Measurements from ENCODE around the gene MT1B.

DNA sequence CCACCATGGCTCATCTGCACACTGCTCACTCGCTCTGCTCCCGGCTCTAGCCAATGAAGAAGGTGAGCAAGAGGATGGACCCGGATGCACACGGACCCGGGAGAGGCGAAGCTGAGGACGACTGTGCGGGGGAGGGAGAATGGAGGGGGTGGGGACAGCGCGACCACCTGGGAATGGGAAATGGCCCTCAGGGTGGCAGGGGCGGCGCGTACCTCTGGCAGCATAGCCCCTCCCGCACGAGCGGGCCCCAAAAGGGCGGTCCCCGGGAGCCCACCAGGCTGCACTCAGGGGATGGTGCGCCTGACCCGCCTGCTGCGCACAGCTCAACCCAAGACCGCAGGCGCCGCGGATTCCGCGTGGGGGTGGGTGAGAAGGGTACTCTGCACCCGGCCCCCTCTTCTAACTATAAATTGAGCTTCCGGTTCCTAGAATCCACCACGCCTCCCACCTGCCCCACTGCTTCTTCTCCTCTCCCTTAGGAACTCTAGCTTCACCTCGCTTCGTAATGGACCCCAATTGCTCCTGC lies 24.1 kb downstream of the MT1B start:
- TF ChIP-seq, protein P1, sequence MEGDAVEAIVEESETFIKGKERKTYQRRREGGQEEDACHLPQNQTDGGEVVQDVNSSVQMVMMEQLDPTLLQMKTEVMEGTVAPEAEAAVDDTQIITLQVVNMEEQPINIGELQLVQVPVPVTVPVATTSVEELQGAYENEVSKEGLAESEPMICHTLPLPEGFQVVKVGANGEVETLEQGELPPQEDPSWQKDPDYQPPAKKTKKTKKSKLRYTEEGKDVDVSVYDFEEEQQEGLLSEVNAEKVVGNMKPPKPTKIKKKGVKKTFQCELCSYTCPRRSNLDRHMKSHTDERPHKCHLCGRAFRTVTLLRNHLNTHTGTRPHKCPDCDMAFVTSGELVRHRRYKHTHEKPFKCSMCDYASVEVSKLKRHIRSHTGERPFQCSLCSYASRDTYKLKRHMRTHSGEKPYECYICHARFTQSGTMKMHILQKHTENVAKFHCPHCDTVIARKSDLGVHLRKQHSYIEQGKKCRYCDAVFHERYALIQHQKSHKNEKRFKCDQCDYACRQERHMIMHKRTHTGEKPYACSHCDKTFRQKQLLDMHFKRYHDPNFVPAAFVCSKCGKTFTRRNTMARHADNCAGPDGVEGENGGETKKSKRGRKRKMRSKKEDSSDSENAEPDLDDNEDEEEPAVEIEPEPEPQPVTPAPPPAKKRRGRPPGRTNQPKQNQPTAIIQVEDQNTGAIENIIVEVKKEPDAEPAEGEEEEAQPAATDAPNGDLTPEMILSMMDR (IDR thresholded peaks at IDR 0.05; ENCODE audit: low read depth, low read length), result no peak
- TF ChIP-seq POLR2A (IDR thresholded peaks at IDR 0.05; ENCODE audit: extremely low read depth, insufficient read length) (no peak), MYC (IDR thresholded peaks at IDR 0.05; ENCODE audit: low read depth, low read length) (no peak)
- TF ChIP-seq, protein P2, sequence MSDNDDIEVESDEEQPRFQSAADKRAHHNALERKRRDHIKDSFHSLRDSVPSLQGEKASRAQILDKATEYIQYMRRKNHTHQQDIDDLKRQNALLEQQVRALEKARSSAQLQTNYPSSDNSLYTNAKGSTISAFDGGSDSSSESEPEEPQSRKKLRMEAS (IDR thresholded peaks at IDR 0.05; ENCODE audit: low read depth, low read length), result no peak

Data from NB4 (cell line).